NCI-H2227 (cell line): ENCODE measurements around the gene FCRLB.
"Not testable (repeated sequence)": the region's sequence is repeated elsewhere in the genome, so short reads cannot be mapped to it uniquely, and the experiment has no call there.

Experiments used
- DNase-seq: peaks from one replicate; lab custom pipeline; 2025; ENCODE audit not compliant: unreplicated experiment; lab: John Stamatoyannopoulos, UW

FCRLB gene, protein sequence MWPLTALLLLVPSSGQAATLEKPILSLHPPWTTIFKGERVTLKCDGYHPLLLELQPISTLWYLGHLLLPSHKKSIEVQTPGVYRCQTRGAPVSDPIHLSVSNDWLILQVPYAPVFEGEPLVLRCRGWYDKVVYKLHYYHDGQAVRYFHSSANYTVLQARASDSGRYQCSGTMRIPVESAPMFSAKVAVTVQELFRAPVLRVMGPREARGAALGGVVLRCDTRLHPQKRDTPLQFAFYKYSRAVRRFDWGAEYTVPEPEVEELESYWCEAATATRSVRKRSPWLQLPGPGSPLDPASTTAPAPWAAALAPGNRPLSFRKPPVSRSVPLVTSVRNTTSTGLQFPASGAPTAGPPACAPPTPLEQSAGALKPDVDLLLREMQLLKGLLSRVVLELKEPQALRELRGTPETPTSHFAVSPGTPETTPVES

DNA sequence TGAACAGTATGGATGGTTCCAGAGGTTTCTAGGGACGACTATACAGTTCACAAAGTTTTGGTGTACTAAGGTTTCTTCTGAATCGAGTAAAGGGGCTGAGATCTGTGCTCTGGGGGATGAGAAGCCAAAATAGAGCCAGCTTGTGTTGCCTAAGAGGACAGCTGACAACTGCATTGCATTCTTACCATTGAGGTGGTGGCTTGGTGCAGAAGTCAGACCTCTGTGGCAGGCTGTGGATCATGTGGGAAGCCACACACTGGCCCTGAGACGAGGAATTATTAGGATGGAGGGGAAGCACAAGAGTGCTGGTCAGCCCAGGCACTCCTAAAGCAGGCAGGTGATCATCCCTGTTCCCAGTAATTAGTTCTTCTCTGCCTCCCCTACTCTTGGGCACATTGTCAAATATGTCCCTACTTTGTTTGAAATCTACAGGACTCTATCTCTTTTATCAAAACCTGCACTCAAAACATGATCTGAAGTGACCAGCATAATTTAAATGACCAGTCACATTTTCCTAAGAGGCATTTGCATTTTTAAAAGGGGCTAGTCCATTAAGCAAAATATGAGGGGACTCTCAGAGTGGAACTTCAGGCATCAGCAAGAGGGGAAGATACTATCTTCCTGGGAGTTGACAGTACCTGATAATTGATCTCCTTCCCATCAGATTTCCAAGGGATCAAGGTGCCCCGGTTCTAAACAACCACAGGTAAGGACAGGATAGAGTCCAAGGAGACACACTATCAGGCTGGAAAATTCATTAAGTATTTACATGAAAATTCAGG, at the start of gene FCRLB:
FCRLB (plus strand) TSS at position 589 of the 782 bp plus-strand sequence. CDS start 1,129 bp downstream, outside the sequence.
- no peak for DNase-seq

DNA sequence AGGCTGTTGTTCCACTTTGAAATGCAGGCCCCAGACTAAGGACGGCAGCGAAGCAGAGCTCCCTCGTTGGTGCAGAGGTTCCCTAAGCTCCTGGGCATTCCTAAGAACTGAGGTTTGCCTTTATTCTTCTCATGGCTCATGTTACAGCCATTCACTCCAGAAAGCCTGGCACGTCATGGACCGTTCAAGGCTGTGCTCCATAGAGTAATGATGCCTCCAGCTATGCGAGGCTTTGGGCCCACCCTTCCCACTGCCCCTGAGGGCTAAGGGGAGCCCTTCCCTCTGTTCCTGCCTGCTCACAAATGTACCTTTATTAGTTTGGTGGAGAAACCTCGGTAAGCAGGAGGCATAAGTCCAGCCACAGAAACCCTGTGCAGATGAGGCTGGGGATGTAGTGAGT, 47.9 kb upstream of the FCRLB start:
- DNase-seq, result not testable (repeated sequence)

DNA sequence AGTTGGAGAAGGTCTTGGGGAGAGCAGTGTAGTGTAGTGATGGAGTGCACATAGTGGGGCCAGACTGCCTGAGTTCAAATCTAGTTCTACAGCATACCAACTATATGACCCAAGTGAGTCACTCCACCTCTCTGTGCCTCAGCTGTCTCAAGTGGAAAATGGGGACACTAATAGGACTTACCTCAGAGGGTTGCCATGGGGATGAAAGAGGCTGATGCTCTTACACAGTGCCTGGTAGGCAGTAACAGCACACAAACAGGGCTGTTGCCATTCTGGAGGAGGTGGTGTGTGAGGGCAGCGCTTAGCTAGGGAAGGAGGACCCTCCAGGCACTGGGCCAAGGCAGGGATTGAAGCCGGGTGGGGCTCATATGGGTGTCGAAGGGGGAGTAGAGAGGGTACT, 46.9 kb upstream of the FCRLB start:
- not testable (repeated sequence) for DNase-seq

DNA sequence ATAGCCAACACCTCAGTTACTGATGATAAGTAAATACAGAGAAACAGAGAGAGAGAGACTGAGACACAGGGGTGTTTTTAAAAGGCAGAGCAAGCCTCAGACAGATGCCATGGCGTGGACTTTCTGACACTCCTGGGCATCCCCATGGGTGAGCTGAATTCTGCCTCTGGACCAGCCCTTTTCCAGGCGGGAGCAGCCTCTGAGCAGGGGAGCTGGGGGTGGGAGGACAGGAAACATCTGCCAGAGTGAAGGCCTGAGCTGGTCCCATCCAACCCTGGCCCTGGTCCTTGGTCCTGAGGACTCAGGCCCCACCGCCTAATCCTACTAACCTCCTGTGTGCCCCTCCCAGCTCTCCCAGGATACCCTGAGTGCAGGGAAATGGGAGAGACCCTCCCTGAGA, 46.4 kb upstream of the FCRLB start:
- DNase-seq, result not testable (repeated sequence)

DNA sequence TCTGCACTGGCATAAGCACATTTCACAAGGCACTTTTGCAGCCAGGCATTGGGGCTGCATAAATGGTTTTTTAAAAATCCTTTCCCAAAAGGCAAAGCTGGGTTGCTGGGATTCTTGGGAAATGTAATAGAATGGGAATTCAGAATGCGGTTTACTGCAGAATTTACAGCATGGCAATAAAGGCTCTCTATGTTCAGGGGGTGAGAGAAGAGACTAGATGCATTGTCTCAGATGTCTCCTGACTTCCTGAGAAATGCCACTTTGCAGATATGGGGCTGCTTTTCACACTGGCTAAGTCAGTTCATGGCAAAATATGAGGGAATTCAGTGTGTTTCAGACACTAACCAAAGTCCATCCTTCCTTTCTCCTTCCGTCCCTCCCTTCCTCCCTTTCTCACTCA, 44.9 kb upstream of the FCRLB start:
- DNase-seq, result no peak

DNA sequence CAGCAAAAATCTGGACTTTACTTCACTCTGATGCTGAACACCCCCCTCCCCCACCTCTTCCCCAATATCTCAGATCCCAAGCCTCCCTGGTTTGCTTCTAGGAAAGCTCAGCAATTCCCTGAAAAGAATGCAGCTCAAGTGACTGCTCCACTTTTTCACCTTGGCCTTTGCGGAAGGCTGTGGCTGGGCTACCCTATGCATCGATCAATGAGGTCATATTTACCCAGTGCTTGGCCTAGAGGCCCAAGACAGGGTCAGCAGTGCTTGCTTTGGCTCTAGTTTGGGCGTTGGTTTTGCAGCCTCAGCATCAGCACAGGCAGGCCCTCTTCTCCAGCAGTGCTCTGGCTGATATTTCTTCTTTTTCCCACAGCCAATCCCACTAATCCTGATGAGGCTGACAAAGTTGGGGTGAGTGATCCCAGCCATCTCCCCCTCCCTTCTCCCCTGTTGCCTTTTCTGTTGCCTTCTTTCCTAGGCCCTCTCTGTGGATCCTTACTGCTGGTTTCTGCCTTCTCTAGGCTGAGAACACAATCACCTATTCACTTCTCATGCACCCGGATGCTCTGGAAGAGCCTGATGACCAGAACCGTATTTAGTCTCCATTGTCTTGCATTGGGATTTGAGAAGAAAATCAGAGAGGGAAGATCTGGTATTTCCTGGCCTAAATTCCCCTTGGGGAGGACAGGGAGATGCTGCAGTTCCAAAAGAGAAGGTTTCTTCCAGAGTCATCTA, 44.2 kb upstream of the FCRLB start:
- DNase-seq, result no peak

DNA sequence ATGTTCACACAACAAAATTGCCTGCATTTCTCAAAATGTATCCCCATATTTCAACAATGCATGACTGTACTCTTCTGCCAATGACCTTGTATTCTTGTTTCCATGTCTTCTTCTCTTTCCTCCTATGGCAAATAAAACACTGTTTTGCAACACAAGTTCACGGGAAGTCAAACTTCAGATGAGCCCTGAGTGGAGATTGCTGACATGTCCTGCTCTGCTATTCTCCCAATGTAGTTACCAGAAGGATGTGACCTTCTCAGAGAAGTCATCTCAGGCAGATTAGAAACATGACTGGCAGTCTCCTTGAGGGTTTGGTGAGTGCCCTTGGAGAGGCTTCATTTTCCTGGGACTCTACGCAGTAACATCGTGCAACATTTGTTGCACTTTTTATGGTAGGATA, 42.8 kb upstream of the FCRLB start:
- DNase-seq, result no peak

DNA sequence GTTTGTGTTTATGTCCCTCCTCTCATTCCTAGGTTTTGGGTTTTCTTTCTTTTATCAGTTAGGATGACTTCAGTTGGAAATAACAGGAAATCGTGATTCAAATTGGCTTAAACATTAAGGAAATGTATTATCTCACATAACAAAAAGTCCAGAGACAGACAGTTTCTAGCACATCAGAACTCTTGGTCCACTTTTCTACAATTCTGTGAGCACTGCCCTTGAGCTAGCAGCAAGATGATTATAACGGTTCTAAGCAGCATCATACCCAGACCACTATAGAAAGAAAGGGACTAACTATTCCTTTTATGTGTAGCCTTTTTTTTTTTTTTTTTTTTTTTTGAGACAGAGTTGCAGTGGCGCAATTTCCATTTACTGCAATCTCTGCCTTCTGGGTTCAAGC, 39.5 kb upstream of the FCRLB start:
- no peak for DNase-seq

DNA sequence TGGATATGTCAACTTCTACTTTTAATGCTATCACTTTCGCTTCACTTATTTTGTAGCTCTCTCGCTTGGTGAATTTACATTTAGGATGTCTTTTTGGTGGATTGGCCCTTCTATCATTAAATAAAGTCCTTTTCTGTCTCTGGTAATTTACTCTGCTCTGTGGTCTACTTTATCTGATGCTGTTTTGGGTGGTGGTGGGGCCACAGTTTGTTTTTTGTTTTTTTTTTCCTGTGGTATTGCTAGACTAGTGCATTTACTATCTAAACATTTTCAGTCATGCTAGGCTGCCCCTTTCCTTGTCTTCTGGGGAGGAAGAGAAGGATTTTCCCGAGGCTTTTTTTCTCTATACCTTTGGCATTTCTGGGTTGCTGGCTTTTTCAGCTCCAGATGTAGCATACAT, 32.4 kb upstream of the FCRLB start:
- no peak for DNase-seq

DNA sequence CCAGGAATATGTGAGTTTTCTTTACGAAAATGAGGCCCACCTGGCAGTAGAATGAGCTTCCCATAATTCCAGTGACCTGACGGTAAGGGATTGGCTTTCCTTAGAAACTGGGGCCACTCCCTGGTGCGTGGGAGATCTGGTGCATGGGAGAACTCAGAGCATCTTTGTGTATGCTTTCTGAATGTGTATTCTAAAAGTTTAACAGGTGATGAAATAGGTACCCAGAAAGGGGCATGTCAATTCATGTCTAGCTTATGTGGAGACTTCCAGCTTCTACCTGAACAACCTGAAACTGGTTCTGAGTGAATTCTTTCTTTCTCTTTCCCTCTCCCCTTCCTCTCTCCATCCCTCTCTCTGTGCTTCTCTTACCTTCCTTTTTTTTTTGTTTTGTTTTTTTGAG, 29.5 kb upstream of the FCRLB start:
- no peak for DNase-seq

DNA sequence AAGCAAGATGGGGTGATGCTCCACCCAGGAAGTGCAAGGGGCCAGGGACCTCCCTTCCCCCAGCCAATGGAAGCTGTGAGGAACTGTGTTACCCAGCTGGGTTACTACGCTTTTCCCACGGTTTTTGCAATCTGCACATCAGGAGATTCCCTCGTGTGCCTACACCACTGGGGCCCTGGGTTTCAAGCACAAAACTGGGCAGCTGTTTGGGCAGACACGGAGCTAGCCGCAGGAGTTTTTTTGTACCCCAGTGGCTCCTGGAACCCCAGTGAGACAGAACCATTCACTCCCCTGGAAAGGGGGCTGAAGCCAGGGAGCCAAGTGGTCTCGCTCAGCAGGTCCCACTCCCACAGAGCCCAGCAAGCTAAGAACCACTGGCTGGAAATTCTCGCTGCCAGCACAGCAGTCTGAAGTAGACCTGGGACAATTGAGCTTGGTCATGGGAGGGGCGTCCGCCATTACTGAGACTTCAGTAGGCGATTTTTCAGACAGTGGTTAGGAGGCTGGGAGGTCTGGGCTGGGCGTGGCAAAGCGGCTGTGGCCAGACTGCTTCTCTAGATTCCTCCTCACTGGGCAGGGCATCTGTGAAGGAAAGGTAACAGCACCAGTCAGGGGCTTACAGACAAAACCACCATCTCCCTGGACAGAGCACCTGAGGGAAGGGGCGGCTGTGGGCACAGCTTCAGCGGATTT, 28.2 kb upstream of the FCRLB start:
- DNase-seq, result peak; percentile 46

DNA sequence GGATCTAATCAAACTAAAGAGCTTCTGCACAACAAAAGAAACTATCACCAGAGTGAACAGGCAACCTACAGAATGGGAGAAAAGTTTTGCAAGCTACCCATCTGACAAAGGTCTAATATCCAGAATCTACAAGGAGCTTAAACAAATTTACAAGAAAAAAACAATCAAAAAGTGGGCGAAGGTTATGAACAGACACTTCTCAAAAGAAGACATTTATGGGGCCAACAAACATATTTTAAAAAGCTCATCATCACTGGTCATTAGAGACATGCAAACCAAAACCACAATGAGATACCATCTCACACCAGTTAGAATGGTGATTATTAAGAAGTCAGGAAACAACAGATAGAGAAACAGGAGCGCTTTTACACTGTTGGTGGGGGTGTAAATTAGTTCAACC, 23.0 kb upstream of the FCRLB start:
- DNase-seq, result not testable (repeated sequence)

DNA sequence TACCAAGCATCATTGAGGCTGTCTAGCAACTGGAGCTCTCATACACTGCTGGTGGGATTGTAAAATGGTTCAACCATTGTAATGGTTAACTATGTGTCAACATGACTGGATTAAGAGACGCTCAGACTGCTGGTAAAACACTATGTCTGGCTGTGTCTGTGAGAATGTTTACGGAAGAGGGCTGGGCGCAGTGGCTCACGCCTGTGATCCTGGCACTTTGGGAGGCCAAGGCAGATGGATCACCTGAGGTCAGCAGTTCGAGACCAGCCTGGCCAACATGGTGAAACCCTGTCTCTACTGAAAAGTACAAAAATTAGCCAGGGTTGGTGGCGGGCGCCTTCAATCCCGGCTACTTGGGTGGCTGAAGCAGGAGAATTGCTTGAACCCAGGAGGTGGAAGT, 19.1 kb upstream of the FCRLB start:
- DNase-seq, result no peak

DNA sequence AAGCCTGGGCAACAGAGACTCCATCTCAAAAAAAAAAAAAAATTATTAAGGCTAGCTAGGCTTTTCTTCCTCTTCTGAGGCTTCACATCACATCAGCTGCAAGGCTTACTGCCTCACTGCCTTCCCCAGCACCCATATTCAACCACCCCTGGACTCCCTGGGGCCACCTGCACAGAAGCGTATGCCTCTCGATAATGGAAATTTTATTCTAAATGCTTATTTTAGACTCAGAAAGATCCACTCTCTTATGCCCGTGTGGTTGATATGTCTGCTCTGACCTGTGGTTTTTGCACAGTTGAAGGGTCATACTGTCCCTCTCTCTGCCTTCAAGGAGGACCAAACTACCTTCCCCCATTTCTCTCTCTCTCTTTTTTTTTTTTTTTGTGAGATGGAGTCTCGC, 15.8 kb upstream of the FCRLB start:
- no peak for DNase-seq

DNA sequence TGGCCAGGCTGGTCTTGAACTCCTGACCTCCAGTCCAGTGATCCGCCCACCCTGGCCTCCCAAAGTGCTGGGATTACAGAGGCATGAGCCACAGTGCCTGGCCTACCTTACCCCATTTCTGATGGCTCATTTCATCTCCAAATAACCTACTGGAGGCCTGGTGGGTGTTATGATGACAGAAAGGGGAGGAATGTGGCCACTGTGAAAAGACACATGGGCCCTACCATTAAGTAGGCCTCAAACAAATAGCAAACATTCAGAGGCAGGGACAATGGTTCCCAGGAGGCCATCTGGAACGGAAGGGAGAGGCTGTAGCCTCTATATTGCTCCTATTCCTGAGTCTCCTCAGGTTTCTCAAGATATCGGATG, 15.2 kb upstream of the FCRLB start:
- DNase-seq, result no peak

DNA sequence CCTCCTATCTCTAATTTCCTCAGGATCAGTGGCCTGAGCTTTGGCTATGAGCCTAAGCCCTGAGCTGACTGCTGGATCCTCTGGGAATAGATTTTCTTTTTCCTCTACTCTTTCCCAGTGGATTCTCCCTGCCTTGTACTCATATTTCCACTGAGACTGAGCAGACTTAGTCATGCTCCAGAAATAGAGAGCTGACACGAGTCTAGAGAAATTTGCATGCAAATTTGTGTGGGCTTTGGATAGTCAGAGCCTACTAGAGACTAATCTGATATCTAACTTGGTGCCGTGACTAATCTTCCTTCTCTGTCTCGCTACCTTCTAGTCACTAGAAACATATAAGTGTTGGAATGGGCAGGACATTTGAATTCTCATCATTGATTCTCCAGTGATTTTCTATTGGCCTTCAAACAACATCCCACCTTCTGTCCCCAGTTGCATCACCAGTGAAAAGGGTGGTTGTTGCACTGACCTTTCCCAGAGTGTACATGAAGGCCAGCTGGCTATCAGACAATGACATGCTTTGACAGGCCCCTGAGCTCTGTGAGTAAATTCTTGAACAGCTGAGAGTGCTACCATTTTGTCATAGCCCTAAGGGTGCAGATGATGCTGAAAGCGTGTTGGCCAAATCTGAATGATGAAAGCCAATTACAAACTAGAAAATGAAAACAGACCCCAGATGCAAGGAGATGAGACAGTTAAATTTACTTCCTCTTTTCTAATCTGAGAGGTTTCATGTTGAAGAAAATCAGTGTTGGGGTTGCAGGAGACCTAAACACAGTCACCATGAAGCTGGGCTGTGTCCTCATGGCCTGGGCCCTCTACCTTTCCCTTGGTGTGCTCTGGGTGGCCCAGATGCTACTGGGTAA, 14.6 kb upstream of the FCRLB start, which contains the start of gene FCRLA:
FCRLA (plus strand) TSS at position 748 of the 866 bp plus-strand sequence; CDS start at position 784, 36 bp downstream.
- DNase-seq, result no peak

DNA sequence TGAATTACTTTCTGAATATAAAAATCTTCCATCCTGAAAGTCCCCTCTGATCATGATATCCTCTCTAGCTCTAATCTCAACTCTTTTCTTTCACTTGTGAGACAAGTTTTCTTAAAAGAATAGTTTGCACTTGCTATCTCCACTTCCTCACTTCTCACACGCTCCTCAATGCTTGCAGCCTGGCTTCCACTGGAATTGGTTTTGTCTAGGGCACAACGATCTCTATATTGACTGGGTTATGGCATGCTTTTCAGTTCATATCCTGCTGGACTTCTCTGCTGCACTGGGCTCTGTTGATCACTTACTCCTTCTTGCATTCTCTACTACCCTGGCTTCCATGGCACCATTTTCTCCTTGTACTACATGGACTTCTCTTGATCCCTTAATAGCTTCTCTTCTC, 13.8 kb upstream of the FCRLB start:
- DNase-seq, result no peak

DNA sequence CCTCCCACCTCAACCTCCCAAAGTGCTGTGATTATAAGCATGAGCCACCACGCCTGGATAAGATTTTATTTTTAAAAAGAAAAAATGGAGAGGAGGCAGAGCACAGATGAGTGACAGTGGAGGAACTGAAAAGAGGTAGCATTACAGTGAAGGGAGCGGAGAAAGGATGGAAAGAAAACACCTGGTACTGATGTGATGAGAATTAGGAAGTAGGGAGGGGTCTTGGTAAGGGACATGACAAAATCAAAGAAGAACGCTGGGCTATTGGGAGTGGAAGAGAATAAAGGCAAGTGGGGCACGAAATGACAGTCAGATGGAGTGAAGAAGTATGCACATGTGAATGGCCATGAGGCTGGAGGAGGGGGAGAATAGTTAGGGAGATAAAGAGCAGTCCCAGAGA, 12.0 kb upstream of the FCRLB start:
- no peak for DNase-seq

DNA sequence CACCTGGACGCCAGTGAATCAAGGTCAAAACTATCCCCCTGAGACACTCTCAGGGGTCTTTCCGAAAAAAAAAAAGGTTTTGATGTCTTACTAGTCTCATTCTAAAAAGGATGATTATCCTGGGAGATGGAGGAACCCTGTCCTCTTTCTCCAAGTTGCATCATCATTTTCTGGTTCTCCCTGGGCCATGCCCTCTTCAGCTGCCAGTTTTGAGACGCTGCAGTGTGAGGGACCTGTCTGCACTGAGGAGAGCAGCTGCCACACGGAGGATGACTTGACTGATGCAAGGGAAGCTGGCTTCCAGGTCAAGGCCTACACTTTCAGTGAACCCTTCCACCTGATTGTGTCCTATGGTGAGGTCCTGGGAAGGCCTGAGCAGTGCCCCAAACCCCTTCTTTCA, 10.8 kb upstream of the FCRLB start:
- DNase-seq, result no peak
